Brain microvascular endothelial cell (primary cell): Measurements from ENCODE around the gene UPB1.

Experiments
- DNase-seq: peaks from one replicate; pipeline ENCODE4 v3.0.0-alpha.2; 2020
- H3K27ac ChIP-seq: fragments of 250-450 bp; sonication (Bioruptor Pico); 2 replicates; pipeline ENCODE4 v1.5.1; 2020; ENCODE audit warnings: mild to moderate bottlenecking, moderate library complexity
- H3K27me3 ChIP-seq: fragments of 250-450 bp; sonication (Bioruptor Pico); replicated peaks from 2 replicates; pipeline ENCODE4 v1.5.1; 2020; ENCODE audit warnings: mild to moderate bottlenecking
- H3K36me3 ChIP-seq: fragments of 250-450 bp; sonication (Bioruptor Pico); replicated peaks from 2 replicates; pipeline ENCODE4 v1.5.1; 2020; ENCODE audit warnings: mild to moderate bottlenecking
- H3K4me3 ChIP-seq: 2 replicates; pipeline ENCODE4 v1.5.1; 2011; ENCODE audit warnings: low read depth, mild to moderate bottlenecking, control low read depth, low read length, moderate library complexity
- in situ Hi-C: cut with HindIII; loops from 2 replicates; pipeline ENCODE4 v1.10.0; 2017; ENCODE audit warnings: low sequenced_read_pairs, low pct_ligation_motif_present
- TF ChIP-seq, protein P1 (sequence below): IDR thresholded peaks from 2 replicates; pipeline ENCODE4 v1.5.1; 2011; ENCODE audit warnings: low read depth, mild to moderate bottlenecking, moderate library complexity, low read length, control low read depth, inconsistent platforms; ENCODE audit errors: missing control alignments

The UPB1 gene

DNA sequence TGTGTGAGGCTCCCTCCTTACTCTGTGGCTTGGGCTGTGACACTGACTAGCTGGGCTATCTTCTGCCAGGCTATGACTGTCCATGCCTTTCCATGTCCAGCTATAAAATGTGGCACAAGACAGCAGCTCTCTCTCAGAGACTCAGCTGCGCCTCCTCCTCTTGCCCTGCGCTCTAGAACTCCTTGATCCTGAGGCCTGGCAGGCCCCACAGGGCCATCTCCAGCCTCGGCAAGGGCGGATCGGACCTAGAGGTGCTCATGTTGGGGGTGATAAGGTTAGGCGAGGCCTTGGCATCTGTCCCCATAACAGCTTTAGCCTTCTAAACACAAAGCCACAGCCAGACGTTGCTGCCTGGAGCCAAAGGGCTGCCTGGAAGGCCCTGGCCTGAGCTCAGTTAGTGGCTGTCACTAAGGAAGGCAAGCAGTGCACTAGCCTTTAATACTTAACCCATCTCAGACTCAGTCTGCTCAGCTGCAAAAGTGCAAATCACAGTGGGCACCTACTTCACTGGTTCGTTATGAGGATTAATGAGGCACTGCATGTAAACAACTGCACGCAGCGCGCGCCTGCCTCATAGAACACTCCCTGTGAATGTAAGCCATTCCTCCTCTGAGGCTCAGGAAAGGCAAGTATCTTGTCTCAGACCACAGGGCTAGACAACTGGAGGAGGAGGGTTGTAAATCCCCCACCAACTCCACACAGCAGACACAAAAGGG, 58.6 kb downstream of the UPB1 start:
- peak overlapping the region; percentile 85 for H3K27ac ChIP-seq
- in situ Hi-C loops, result no loop called here
- H3K27me3 ChIP-seq, result no peaks in the 10 kb centered on the region
- peak; percentile 7 for DNase-seq
- TF ChIP-seq, protein P1, sequence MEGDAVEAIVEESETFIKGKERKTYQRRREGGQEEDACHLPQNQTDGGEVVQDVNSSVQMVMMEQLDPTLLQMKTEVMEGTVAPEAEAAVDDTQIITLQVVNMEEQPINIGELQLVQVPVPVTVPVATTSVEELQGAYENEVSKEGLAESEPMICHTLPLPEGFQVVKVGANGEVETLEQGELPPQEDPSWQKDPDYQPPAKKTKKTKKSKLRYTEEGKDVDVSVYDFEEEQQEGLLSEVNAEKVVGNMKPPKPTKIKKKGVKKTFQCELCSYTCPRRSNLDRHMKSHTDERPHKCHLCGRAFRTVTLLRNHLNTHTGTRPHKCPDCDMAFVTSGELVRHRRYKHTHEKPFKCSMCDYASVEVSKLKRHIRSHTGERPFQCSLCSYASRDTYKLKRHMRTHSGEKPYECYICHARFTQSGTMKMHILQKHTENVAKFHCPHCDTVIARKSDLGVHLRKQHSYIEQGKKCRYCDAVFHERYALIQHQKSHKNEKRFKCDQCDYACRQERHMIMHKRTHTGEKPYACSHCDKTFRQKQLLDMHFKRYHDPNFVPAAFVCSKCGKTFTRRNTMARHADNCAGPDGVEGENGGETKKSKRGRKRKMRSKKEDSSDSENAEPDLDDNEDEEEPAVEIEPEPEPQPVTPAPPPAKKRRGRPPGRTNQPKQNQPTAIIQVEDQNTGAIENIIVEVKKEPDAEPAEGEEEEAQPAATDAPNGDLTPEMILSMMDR, result no peak
- peaks cover 13% of the 10 kb centered on the region for H3K36me3 ChIP-seq
- peak overlapping the region; percentile 88 for H3K4me3 ChIP-seq

GRCh38 chr22:24554313-24555164, 59.4 kb downstream of the UPB1 start, which contains the start of gene GUCD1:
Gene GUCD1 (minus strand): TSS chr22:24555138. CDS start chr22:24554991, 147 bp downstream.
- Histone ChIP-seq H3K27me3 (no peaks in the 10 kb centered on the region), H3K4me3 (peak within 1 kb of the TSS; percentile 99), H3K27ac (peak within 1 kb of the TSS; percentile 85), H3K36me3 (peaks cover 20% of the 10 kb centered on the region)
- DNase-seq, result peak; percentile 37
- TF ChIP-seq, protein P1, result no peak
- in situ Hi-C loops, result no loop called here

- Histone ChIP-seq H3K27me3 (no peaks in the 10 kb centered on the region), H3K4me3 (peak within 1 kb of the TSS; percentile 99), H3K36me3 (peaks cover 18% of the 10 kb centered on the region), H3K27ac (peak within 1 kb of the TSS; percentile 85)
- DNase-seq, result peak; percentile 99
- TF ChIP-seq, protein P1, result peak; percentile 48
- in situ Hi-C loops, result no loop called here
Observed at GRCh38 chr22:24555165-24556039, 60.3 kb downstream of the UPB1 start, which contains the start of gene SNRPD3. Gene SNRPD3 (plus strand): TSS chr22:24555999. CDS start chr22:24557675, 1,676 bp downstream.

GRCh38 chr22:24559471-24559870, 64.3 kb downstream of the UPB1 start:
- in situ Hi-C loops, result no loop called here
- no peak overlapping the region for H3K4me3 ChIP-seq
- TF ChIP-seq, protein P1, result no peak
- H3K36me3 ChIP-seq, result peaks cover 34% of the 10 kb centered on the region
- H3K27me3 ChIP-seq, result no peaks in the 10 kb centered on the region
- no peak overlapping the region for H3K27ac ChIP-seq
- no peak for DNase-seq

DNA sequence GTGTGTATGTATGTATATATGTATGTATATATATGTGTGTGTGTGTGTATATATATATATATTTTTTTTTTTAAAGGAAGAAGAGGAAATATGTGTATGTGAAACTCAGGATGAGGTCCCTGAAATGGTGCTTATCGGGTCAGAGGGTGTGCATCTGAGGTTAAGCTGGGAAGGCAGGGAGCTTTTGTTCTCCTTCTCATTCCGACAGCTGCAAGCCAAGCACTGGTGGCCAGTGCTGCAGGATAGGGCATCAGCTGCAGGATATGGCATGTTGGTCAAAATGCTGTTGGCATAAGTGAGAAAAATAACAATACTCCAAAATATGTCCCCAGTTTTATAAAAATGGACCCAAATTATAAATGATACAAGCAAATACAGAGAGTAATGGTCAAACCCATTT, 68.1 kb downstream of the UPB1 start:
- no peaks in the 10 kb centered on the region for H3K27me3 ChIP-seq
- DNase-seq, result no peak
- TF ChIP-seq, protein P1, result no peak
- H3K27ac ChIP-seq, result no peak overlapping the region
- in situ Hi-C loops, result no loop called here
- H3K4me3 ChIP-seq, result no peak overlapping the region
- peaks cover 34% of the 10 kb centered on the region for H3K36me3 ChIP-seq
